Stimulated activated CD8-positive, alpha-beta memory T cell treated with anti-CD3 and anti-CD28 coated beads, Interleukin-12 subunit alpha, Interleukin-12 subunit beta, amount 100 ng/mL, for 24 hours (primary cell): ENCODE data around the gene ACTMAP.
"Not testable (repeated sequence)": the region's sequence is repeated elsewhere in the genome, so short reads cannot be mapped to it uniquely, and the experiment has no call there.

ENCODE experiments used
- DNase-seq: peaks from one replicate; pipeline ENCODE4 v3.0.0-alpha.2; 2020; ENCODE audit errors: extremely low read depth

ACTMAP gene

DNA sequence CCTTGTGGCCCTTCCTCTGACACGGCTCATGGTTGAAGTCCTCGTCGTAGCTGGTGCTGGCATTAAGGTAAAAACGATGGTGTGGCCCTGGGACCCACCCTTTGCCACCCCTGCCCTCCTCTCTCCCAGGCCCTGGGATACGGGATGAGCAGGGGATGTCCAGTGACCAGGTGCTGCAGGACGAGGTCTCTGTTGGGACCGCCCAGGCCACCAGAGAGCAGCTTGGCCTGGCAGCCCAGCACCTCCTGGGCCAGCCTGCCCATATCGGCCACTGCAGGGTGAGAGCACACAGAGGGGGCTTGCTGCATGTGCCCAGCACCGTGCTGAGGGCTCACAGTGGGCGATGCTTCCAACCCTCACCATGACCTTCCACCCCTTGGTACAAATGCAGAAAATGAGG lies 6.4 kb downstream of the ACTMAP start:
- DNase-seq = no peak

DNA sequence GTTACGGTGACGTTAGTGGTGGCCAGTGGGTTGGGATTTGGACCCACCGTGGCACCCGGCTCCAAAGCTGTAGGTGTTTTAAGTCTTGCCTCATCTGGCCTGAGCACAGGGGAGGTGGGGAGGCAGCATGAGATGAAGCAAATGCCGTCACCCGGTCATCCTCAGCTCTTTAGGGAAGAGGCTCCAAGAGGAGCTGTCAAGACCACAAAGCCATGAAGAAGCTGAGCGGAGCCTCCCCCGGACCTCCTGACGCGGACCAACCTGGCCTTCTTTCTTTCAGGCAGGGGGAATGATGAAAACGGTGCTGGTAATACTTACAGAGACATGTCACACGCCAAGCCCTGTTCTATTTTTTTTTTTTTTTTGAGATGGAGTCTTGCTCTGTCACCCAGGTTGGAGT lies 7.4 kb downstream of the ACTMAP start:
- no peak for DNase-seq

DNA sequence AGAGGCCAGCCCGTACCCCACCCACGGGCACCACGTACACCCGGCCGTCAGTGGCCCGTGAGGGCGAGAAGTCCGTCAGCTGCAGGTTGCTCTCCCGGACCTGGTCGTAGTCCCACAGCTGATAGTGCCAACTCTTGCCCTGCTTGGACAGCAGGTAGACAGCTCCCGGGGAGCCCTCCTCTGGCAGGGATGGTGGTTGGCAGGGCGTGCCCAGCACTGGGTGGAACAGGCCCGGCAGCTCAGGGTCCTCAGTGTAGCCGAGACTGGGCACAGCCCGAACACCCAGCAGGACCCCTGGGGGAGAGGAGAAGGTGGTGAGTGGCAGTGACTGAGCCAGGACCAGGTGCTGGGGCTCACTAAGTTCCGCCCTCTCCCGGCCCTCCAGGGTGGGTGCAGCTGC lies 7.8 kb downstream of the ACTMAP start:
- DNase-seq = no peak

DNA sequence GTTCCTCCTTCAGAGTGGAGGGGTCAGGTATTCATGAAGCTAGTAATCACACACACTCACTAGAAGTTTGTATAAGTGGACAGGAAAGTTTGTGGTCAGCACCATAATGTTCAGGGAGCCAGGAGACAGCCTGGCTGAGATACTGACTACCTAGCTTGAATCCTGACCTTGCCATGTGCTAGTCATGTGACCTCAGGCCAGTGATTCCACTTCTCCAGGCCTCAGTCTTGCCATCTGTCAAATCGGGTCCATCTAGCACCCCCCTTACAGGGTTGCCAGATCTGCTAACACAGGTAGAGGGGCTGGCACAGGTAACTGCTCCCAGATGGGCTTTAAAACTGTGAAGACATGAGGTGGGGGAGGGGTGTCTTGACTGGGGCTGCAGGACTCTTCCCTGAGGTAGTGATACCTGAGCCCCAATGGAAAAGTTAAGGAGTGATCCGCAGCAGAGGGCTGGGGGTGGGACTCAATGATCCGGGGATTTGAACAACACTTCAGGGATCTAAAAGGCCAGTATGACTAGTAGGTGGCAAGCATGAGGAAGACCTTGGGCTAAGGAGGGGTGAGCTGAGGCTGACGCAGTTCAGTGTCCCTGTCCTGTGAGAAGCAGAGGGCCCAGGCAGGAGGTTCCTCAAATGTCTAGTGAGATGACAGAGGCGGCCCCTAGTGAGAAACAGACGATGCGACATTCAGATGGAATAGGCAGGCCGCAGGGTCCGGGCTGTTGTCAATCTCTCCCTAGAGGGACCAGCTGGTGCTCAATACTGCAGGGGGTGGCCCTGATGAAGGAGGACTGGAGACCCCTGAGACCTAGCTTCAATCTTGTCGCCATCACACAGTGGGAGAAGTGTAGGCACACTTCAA lies 8.5 kb downstream of the ACTMAP start:
- DNase-seq = no peak

DNA sequence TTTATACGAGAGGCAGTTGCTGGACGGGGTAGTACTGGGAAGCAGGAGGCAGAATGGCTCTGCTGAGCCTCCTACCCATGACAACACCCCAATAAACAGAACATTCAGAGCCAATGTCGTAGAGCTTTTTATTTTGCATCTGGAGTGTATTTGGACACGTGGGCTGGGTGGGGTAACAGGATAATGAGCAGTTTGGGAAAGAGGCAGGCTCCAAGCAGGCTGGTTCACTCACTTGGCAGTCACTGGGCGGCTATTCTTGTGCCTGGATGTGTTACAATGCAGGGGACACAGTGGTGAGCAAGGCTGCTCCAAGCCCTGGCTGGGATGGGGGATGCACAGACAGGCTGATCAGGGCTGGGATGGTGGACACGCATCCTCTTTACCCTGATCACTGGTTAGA lies 9.5 kb downstream of the ACTMAP start:
- no peak for DNase-seq

DNA sequence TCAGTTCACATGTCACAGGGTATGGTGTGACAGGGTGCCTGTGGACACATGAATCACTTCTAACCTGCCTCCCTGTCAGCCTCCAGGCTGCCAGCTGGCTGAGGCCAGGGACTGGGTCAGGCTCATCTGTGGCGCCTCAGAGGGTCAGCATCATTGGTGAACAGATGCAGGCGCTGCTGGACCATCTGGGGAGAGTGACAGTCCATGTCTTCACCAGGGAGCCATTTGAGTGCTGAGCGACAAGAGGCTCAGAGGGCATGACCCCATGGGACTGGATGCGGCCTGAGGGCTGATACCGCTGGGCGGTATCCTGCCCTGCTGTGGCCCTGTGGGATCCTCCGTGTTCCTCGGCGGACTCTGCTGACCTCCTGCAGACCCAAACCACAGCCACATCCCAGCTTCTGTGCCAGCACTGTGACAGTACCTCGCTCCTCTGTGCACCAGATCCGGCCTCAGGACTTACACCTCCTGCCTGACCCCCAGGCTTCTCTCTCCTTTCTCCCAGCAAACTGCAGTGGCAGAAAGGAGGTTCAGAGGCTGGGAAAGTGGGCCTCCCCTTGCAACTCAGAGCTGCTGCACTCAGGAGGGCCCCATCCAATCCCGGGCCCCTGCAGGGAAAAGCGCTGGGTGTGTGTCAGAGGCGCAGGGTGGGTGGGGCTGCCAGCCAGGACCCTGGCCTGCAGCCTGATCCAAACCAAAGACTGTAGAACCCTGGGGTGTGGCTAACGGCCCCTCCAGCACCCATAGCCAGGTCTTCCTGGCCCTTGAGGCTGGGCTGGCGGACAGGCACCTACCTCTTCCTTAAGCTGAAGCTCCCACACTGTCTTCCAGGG lies 10.2 kb downstream of the ACTMAP start:
- DNase-seq = no peak

DNA sequence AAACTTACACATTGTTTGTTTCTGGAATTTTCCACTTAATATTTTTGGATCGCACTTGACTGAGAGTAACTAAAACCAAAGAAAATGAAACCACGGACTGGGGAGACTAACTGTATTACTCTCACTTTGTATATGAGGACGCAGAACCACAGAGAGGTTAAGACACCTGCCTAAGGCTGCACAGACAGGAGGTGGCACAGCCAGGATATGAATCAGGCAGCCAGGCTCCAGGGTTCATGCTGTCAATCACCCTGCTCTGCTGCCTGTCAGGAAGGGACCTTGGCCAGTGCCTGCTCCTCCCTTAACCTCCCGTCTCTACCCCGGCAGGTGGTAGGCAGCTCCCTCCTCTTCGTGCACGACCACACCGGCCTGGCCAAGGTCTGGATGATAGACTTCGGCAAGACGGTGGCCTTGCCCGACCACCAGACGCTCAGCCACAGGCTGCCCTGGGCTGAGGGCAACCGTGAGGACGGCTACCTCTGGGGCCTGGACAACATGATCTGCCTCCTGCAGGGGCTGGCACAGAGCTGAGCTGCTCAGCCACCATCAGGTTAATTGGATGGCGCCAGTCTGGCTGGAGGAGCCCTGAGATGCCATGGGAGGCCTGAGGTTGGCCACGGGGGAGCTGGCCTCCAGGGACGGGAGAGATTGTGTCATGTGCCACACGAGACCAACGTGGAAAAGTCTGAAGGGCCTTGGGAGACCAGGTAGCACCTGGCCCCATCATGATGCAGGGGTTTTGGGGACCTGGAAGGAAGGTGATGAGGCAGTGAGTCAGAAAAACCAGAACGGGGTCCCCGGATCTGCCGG lies 11.0 kb downstream of the ACTMAP start:
- no peak for DNase-seq

DNA sequence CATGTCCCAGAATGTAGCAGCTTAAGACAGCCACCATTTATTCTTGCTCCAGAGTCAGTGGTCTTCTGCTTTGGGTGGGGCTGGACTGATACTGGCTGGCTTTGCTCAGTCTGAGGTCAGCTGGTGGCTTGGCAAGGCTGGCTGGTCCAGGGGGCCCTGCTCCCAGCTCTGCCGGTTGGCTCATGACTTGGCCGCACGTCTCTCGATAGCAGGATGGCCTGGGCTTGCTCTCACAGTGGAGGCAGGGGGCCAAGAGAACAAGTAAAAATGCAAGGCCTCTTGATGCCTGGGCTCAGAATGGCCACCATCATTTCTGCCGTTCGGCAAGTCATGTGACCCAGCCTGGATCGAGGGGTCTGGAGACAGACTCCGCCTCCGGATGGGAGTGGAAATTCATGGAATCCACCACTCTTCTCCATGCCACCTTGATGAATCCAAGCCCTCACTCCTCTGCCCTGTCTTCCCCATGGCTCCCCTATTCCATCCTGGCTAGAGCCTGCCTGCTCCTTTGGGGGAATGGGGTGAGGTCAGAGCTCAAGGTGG lies 13.1 kb downstream of the ACTMAP start:
- no peak for DNase-seq

DNA sequence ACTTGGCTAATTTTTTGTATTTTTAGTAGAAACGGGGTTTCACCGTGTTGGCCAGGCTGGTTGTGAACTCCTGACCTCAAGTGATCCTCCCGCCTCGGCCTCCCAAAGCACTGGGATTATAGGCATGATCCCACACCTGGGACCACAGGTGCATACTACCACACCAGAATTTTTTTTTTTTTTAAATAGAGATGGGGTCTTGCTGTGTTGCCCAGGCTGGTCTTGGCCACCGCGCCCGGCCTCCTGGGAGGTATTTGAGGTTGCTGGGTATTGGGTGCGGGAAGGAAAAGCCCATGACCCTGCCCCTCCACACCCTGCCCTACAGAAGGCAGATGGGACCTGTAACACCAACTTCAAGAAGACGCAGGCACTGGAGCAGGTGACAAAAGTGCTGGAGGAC lies 13.6 kb downstream of the ACTMAP start:
- no peak for DNase-seq

DNA sequence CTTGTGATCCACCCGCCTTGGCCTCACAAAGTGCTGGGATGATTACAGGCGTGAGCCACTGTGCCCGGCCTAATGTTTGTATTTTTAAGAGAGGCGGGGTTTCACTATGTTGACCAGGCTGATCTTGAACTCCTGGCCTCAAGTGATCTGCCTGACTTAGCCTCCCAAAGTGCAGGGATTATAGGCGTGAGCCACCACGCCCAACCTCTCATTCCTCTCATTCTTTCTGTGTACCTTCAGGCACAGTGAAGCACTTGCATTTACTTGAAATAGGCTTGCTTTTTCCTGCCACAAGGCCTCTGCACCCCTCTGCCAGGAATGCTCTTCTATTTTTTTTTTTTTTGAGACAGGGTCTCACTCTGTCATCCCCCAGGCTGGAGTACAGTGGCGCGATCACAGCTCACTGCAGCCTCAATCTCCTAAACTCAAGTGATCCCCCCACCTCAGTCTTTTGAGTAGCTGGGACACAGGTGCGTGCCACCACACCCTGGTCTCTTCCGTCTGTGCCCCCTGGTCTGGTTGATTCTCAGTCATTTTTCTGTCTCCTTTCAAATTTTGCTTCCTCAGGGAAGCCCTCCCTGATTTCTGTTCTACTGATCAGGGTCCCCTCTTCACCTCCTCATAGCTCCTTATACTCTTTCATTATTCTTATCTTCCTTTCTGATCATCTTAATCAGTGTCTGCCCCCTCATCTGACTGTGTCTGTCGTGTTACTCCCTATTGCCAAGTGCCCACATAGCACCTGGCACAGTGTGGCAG lies 15.1 kb downstream of the ACTMAP start:
- no peak for DNase-seq

DNA sequence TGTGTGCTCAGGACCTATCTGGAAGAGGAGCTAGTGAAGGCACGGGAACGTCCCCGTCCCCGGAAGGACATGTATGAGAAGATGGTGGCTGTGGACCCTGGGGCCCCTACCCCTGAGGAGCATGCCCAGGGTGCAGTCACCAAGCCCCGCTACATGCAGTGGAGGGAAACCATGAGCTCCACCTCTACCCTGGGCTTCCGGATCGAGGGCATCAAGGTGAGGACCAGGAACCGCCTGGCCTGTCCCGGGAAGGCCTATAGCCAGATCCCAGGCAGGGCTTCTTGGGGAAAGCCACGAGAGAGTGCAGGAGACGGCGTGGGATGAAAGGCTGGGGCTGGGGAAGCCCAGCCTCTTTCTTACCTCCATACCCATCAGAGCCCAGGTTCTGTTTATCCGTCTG lies 17.1 kb downstream of the ACTMAP start:
- no peak for DNase-seq

DNA sequence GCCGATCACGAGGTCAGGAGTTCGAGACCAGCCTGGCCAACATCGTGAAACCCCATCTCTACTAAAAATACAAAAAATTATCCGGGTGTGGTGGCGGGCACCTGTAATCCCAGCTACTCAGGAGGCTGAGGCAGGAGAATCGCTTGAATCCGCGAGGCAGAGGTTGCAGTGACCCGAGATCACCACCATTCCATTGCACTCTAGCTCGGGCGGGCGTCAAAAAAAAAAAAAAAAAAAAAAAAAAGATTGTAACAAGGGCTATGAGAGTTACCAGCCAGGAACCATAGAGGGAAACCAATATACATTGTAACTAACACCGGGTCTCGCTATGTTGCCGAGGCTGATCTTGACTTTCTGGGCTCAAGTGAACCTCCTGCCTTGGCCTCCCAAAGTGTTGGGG lies 18.0 kb downstream of the ACTMAP start:
- DNase-seq = not testable (repeated sequence)

DNA sequence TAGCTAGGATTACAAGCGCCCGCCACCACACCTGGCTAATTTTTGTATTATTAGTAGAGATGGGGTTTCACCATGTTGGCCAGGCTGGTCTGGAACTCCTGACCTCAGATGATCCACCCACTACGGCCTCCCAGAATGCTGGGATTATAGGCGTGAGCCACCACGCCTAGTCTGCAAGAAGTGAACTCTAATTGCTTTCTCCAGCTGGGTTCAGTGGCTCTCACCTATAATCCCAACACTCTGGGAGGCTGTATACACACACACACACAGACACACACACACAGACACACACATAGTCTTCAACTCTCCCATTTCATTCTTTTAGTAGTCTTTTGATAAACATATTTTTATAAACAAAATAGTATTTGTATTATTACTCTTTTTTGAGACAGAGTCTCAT lies 20.2 kb downstream of the ACTMAP start:
- DNase-seq = not testable (repeated sequence)

DNA sequence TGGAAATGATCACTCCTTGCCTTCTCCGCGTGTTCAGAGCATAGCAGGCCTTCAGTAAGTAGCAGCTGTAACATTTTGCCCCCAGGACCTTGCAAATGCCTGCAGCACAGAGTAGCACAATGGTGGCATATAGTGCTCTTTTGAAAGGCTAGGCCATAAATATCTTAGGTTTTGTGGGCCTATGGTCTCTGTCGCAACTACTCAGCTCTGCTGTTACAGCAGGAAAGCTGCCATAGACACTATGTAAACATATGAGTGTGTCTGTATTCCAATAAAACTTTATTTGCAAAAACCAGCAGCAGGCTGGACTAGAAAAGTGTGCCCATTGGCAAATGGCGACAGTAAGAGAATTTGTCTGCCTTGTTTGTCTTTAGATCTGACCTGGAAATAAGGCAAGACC lies 24.0 kb downstream of the ACTMAP start:
- no peak for DNase-seq

DNA sequence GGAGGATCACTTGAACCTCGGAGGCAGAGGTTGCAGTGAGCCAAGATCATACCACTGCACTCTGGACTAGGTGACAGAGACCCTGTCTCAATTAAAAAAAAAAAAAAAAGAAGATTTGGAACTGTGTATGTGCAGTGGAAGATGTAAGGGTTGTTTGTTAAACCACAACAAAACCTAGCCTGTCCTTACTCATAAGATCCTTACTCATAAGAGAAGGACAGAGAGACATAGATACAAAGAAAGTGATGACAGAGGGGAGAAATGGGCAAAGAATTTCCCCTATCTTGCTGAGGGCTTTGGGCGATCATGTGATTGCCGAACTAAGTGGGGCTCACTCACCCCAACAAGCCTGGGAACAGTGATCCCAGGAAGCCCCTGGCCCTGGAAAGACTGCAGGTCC lies 25.4 kb downstream of the ACTMAP start:
- DNase-seq = no peak

DNA sequence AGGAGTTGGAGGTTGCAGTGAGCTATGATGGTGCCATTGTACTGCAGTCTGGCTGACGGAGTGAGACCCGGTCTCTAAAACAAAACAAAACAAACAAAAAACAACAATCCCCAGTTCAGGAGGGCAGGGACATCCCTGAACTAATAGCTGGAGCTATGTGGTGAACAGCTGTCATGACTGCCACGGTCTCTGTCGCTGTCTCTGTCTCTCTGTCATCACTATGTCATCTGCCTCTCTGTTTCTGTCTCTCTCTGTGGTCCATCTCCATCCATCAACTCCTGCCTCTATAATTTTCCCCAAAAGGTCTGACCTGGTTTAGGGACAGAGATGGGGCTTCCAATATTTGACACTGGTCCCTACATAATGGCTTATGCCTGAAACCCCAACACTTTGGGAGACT lies 26.0 kb downstream of the ACTMAP start:
- DNase-seq = no peak

DNA sequence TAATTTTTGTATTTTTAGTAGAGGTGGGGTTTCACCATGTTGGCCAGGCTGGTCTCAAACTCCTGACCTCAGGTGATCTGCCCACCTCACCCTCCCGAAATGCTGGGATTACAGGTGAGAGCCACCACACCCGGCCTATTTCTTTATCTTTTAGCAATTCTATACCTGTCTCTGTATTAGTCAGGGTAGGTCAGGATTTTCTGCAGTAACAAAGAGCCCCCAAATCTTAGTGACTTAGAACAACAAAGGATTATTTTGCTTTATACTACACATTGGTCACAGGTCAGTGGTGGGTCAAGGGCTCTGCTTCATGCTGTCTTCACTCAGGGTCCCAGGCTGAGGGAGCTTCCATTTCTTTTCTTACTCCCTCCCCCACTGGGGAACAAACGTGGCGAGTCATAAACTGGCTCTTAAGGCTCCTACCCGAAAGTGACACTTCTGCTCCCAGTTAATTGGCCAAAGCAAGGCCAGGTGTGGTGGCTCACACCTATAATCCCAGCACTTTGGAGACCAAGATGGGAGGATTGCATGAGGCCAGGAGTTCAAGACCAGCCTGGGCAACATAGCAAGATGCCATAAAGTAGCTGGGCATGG lies 26.5 kb downstream of the ACTMAP start:
- no peak for DNase-seq

DNA sequence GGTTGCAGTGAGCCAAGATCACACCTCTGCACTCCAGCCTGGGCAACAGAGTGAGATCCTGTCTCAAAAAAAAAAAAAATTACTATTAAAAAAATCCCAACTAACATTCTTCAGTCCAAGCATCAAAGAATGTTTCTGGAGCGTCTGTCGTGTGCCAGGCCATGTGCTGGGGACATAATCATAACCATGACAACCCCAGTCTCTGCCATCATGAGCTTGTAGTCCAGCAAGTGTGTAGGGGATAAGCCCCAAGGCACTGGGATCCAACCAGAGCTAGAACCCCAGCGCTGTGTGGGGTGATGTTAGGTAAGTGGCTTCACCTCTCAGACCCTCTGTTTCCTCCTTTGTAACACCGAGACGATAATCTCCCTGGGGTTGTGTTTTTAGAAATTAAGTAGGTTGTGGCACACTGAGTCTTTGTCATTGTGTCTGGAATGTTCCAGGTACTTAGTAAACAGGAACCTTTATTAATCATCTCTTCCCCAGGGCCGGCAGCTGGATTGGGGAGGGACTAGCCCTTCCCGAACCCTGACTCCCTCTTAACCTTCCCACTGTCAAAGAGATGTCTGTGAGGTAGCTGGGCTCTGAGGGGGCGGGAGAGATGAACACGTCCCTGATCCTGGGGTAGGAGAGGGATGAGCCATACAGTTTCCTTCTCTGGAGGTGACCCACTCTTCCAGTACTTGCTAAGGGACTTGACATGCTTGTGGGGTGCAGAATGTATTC lies 28.2 kb downstream of the ACTMAP start:
- DNase-seq = no peak

DNA sequence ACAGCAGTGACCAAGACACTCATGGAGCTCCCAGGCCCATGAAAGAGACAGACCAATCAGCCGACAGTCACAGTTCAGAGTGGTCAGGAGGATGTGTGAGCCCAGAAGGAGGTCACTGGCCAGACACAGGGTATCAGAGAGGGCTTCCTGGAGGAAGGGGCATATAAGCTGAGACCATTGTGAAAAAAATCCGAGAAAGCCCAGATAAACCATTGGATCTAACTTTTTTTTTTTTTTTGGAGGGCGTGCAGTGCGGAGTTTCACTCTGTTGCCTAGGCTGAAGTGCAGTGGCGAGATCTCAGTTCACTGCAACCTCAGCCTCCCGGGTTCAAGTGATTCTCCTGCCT lies 29.2 kb downstream of the ACTMAP start:
- no peak for DNase-seq

DNA sequence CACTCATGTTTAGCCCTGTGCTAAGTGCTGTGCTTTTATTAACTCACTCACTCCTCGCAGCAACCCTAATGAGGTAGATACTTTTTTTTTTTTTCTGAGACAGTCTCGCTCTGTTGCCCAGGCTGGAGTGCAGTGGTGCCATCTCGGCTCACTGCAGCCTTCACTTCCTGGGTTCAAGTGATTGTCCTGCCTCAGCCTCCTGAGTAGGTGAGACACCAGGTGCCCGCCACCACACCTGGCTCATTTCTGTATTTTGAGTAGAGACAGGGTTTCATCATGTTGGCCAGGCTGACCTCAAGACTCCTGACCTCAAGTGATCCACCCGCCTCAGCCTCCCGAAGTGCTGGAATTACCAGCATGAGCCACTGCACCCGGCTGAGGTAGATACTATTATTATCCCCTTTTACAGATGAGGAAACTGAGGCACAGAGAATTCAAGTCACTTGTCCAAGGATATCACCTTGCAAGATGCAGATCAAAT lies 30.8 kb downstream of the ACTMAP start:
- DNase-seq = no peak
